NCI-H345 treated with DMSO at 0.1 percent for 48 hours (cell line): ENCODE measurements around the gene POLR2C.
"Not testable (repeated sequence)": the region's sequence is repeated elsewhere in the genome, so short reads cannot be mapped to it uniquely, and the experiment has no call there.

Experiments
- DNase-seq: peaks from one replicate; lab custom pipeline; 2025; ENCODE audit not compliant: unreplicated experiment; lab: John Stamatoyannopoulos, UW

POLR2C gene

GRCh38 chr16:57478396-57479204, 16.1 kb downstream of the POLR2C start:
- no peak for DNase-seq

GRCh38 chr16:57479205-57479975, 16.9 kb downstream of the POLR2C start:
- no peak for DNase-seq

GRCh38 chr16:57479976-57480753, 17.7 kb downstream of the POLR2C start:
- DNase-seq: no peak

- no peak for DNase-seq
Measured at GRCh38 chr16:57480754-57481230, 18.3 kb downstream of the POLR2C start.

DNA sequence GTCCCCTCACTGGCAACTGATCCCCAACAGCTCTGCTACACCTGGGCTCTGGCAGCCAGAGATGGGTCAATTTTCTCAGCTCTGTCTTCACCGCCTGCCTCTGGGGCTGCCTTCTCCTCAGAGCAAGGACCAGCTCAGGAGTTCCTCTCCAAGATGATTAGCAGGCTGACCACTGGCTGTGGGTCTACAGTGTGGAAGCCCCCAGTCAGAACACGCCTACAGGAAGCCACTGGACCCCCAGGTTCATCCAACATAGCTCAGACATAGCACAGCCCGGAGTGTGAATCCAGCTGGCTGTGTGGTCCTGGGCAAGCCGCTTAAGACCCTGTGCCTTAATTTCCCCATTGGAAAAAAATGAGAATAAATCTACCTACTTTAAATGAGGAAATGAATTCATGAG, 18.9 kb downstream of the POLR2C start:
- no peak for DNase-seq

DNA sequence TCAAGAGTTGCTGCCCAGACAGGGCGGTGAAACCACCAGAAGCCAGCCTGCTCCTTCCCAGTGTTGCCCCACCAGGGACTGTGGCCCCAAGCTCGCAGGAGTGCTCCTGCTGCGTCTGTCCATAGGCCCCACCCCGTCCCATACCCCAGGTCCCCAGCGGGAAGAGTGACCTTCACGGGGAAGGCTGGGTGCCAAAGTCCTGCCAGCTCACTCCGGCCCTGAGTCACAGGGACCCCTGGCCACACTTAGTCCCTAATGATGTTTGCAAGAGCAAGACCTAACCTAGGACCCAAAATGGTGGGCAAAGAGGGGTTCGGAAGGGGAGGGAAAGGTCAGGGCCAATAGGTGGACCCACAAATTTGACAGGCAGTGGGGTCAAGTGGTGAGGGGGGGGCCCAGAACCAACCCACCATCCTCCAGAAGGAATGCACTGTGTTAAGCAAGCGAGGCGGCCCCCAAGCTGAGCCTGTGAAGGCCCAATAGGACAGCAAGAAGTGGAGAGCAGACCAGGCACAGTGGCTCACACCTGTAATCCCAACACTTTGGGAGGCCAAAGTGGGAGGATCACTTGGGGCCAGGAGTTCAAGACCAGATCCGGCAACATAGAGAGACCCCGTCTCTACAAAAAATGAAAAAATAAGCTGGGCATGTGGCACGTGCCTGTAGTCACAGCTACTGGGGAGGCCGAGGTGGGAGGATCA, 20.5 kb downstream of the POLR2C start:
- DNase-seq: no peak

- no peak for DNase-seq
Measured at GRCh38 chr16:57483725-57484514, 21.4 kb downstream of the POLR2C start.

GRCh38 chr16:57484515-57485005, 22.1 kb downstream of the POLR2C start:
- no peak for DNase-seq

DNA sequence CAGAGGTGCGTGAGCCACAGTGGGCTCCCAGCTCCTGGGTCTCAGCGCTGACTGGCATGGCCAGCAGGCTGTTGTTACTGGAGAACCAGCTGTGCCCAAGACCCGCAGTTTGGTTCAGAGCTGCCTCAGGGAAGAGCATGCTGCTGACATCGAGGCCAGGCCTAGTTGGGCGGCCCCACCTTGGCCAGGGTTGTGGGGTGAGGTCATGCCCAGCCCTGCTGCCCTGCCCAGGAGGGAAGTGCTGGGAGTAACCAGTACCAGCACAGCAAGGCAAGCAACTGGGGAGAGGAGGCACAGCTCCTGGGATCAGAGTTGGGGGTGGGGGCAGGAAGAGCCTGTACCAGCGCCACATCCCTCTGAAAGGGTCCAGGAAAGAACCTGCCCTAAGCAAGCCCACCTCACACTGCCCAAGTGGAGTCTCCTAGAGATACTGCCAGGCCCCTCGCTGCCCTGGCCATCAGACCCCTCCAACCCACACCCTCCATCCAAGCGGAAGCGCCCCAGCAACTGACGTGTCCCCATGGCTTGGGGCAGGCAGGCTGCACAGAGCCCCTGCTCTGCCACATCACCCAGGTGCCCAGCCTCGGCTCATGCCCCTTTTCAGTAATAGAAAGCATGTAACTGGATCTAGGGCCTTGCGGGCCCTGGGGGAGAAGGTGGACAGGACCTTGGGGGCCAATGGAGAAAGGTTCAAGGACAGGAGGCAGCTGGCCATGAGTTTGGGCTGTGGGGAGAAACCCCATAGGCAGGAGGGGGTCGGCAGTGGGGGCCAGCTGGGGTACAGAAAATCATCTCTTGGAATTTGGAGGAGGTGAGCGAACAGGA, 22.8 kb downstream of the POLR2C start:
- DNase-seq: no peak

DNA sequence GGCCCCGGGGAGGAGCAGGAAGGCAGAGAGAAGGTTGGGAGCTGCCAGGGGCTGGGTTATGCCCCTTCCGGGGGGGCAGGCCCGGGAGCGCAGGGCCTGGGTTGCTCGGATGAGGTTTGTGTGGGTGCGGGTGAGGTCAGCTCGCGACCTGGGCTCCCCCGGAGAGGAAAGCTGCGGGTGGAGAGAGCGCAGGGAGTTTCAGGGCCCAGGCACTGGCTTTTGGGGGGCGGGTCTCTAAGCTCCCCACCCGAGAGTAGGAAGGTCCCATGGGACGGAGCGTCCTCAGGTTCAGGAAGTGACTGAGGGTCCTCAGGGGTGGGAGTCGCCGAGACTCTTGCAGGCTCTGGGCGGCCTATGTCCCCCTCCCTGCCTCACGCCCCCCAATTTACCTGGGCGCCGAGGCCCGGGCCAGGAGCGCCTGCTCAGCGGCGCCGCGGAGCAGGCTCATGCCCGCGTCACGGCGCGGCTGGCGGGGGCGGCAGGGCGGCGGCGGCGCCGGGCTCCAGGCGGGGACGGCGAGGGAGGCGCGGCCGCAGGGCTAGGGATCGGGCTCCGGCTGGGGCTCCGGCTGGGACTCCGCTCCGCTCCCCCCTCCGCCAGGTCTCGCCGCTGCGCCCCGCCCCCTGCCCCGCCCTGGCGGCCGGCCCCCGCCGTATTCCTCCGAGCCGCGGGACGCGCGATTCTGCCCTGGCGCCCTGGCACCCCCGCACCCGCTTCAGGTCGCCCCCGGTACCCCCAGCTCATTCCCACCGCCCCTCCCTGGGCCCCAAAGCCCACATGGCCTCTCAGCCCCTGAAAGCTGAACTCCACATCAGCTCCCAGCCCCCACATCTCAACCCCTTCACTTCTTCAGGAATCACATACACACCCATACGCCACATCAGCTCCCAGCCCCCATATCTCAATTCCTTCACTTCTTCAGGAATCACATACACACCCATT, 23.7 kb downstream of the POLR2C start, which contains the start of gene DOK4:
Gene DOK4 (minus strand): TSS at position 578 of the 942 bp plus-strand sequence. CDS start 6,986 bp downstream, outside the sequence.
- peak; percentile 5 for DNase-seq

DNA sequence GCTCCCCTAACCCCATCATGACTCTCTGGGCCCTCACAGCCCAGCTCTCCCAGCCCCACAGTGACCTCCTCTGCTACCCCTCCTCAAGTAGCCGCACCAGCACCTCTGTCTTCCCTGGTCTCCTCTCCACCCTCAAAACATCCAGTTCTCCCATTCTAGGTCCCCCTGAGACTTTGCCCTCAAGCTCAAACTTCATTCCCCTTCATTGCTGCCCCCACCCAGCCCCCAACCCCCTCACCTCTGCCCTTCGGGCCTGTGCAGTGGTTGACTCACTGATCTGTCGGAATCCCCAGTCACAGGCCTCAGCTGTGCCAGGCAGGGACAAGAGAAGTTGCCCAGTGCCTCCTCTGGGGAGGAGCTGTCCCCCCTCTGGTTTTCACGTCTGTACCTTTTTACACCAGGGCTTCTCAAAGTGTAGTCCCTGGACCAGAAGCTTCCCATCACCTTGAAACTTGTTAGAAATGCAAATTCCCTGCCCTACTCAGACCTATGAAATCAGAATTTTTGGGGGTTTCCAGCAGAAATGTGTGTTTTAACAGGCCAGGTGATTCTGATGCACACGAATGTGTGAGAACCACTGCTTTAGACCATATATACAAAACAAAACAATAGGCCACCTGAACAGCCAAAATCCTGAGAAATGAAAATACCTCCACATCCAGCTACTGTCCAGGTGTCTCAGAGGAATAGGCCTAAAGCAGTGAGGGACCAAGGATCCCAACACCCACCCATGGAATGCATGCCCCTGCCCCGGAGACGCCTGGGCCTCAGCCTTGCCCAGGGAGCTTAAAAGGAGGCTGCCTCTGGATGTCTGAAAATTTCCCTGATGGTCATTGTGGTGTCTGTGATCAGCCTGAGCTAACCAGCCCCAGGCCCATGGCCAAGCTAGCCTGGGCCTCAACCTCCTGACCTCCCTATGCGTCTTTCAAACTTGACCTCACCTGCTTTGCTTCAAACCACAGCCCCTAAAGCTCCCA, 24.7 kb downstream of the POLR2C start:
- DNase-seq: no peak

DNA sequence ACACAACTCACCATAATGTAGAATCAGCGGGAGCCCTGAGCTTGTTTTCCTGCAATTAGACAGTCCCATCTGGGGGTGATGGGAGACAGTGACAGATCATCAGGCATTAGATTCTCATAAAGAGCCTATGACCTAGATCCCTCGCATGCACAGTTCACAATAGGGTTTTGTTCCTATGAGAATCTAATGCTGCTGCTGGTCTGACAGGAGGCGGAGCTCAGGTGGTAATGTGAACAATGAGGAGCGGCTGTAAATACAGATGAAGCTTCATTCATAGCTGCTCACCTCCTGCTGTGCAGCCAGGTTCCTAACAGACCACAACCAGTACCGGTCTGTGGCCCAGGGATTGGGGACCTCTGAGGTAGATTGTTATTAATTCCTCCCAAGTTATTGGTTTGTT, 26.8 kb downstream of the POLR2C start:
- no peak for DNase-seq

DNA sequence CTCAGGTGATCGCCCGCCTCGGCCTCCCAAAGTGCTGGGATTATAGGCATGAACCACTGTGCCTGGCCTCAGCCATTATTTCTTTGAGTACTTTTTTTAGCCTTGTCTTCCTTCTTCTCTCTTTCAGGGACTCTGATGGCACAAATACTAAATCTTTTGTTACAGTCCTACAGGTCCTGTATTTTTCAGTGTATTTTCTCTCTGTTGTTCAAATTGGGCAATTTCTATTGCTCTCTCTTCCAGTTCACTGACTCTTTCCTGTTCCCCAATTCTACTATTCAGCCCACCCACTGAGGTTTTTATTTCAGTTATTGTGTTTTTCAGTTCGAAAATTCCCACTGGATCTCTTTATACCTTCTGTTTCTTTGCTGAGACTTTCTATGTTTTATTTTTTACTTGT, 31.3 kb downstream of the POLR2C start:
- DNase-seq: no peak

DNA sequence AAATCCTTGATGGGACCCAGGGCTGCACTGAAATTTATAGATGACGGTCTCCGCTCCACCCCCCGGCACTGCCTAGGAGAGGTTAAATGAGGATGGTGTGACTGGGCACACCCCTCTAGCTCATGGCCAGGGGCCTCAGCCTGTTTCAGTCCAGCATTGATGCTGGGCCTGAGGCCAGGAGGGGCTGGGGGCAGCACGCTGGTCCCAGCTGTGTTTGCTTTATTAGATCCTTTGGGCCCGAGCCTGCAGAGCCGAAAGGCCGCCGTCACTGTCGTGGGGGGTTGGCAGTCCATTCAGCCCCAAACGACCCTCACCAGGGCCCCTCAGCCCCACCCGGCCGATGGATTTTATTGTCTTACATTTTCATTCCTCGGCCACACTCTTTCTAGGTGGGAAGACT, 34.6 kb downstream of the POLR2C start:
- no peak for DNase-seq

- no peak for DNase-seq
Measured at GRCh38 chr16:57498031-57498430, 35.6 kb downstream of the POLR2C start.

DNA sequence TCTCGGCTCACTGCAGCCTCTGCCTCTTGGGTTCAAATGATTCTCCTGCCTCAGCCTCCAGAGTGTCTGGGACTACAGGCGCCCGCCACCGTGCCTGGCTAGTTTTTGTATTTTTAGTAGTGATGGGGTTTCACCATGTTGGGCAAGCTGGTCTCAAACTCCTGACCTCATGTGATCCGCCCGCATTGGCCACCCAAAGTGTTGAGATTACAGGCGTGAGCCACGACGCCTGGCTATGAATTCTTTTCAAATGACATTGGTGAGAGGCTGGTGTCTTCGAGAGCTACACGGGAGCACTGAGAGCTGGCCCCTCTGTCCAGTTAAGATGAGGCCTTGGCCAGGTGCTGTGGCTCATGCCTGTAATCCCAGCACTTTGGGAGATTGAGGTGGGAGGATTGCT, 37.5 kb downstream of the POLR2C start:
- DNase-seq: not testable (repeated sequence)
